ENCODE data around the gene LCE1D.

LCE1D gene

GRCh38 chr1:152796421-152796820, at the start of gene LCE1D:
Gene LCE1D (plus strand): TSS chr1:152796721. CDS start chr1:152797795, 1,074 bp downstream.
- in situ Hi-C loops (cut with HindIII; ENCODE audit: low sequenced_read_pairs): no loop called here

- in situ Hi-C loops (cut with HindIII; ENCODE audit: low sequenced_read_pairs): no loop called here
These were observed 48.7 kb upstream of the LCE1D start for GRCh38 chr1:152747831-152748230.

GRCh38 chr1:152752225-152752624, 44.3 kb upstream of the LCE1D start:
- in situ Hi-C loops (cut with HindIII; ENCODE audit: low sequenced_read_pairs): no loop called here

GRCh38 chr1:152753586-152753985, 42.9 kb upstream of the LCE1D start:
- in situ Hi-C loops (cut with HindIII; ENCODE audit: low sequenced_read_pairs): no loop called here

- in situ Hi-C loops (cut with HindIII; ENCODE audit: low sequenced_read_pairs): no loop called here
These were observed 39.6 kb upstream of the LCE1D start for GRCh38 chr1:152756872-152757271.

GRCh38 chr1:152757747-152758146, 38.8 kb upstream of the LCE1D start, which contains the start of gene KPRP:
Gene KPRP (plus strand): TSS chr1:152758025. CDS start chr1:152759589, 1,564 bp downstream.
- in situ Hi-C loops (cut with HindIII; ENCODE audit: low sequenced_read_pairs): no loop called here

- in situ Hi-C loops (cut with HindIII; ENCODE audit: low sequenced_read_pairs): no loop called here
These were observed 37.9 kb upstream of the LCE1D start for GRCh38 chr1:152758636-152759035.

- in situ Hi-C loops (cut with HindIII; ENCODE audit: low sequenced_read_pairs): no loop called here
These were observed 36.9 kb upstream of the LCE1D start for GRCh38 chr1:152759453-152760173.

- in situ Hi-C loops (cut with HindIII; ENCODE audit: low sequenced_read_pairs): no loop called here
These were observed 35.9 kb upstream of the LCE1D start for GRCh38 chr1:152760551-152761190.

GRCh38 chr1:152761609-152762213, 34.8 kb upstream of the LCE1D start:
- in situ Hi-C loops (cut with HindIII; ENCODE audit: low sequenced_read_pairs): no loop called here

GRCh38 chr1:152768847-152769533, 27.5 kb upstream of the LCE1D start:
- in situ Hi-C loops (cut with HindIII; ENCODE audit: low sequenced_read_pairs): no loop called here

- in situ Hi-C loops (cut with HindIII; ENCODE audit: low sequenced_read_pairs): no loop called here
These were observed 26.1 kb upstream of the LCE1D start for GRCh38 chr1:152770411-152770810.

- in situ Hi-C loops (cut with HindIII; ENCODE audit: low sequenced_read_pairs): no loop called here
These were observed 21.6 kb upstream of the LCE1D start, which contains the start of gene LCE1F for GRCh38 chr1:152774875-152775274. Gene LCE1F (plus strand): TSS chr1:152775140. CDS start chr1:152776372, 1,232 bp downstream.

- in situ Hi-C loops (cut with HindIII; ENCODE audit: low sequenced_read_pairs): no loop called here
These were observed 20.2 kb upstream of the LCE1D start for GRCh38 chr1:152776361-152776760.

GRCh38 chr1:152777510-152778137, 18.9 kb upstream of the LCE1D start:
- in situ Hi-C loops (cut with HindIII; ENCODE audit: low sequenced_read_pairs): no loop called here

GRCh38 chr1:152783095-152783494, 13.4 kb upstream of the LCE1D start:
- in situ Hi-C loops (cut with HindIII; ENCODE audit: low sequenced_read_pairs): no loop called here

- in situ Hi-C loops (cut with HindIII; ENCODE audit: low sequenced_read_pairs): no loop called here
These were observed 10.4 kb upstream of the LCE1D start, which contains the start of gene LCE1E for GRCh38 chr1:152786077-152786476. Gene LCE1E (plus strand): TSS chr1:152786257. CDS start chr1:152787300, 1,043 bp downstream.

- in situ Hi-C loops (cut with HindIII; ENCODE audit: low sequenced_read_pairs): no loop called here
These were observed 835 bp upstream of the LCE1D start for GRCh38 chr1:152795686-152796085.

GRCh38 chr1:152801333-152801732, 4.8 kb downstream of the LCE1D start:
- in situ Hi-C loops (cut with HindIII; ENCODE audit: low sequenced_read_pairs): no loop called here

GRCh38 chr1:152806576-152806975, 10.1 kb downstream of the LCE1D start, which contains the start of gene LCE1C:
Gene LCE1C (minus strand): TSS chr1:152806651. CDS start chr1:152805478, 1,173 bp downstream.
- in situ Hi-C loops (cut with HindIII; ENCODE audit: low sequenced_read_pairs): no loop called here

- in situ Hi-C loops (cut with HindIII; ENCODE audit: low sequenced_read_pairs): no loop called here
These were observed 14.5 kb downstream of the LCE1D start for GRCh38 chr1:152811050-152811449.
